ENCODE measurements around the gene FARS2.

DNA sequence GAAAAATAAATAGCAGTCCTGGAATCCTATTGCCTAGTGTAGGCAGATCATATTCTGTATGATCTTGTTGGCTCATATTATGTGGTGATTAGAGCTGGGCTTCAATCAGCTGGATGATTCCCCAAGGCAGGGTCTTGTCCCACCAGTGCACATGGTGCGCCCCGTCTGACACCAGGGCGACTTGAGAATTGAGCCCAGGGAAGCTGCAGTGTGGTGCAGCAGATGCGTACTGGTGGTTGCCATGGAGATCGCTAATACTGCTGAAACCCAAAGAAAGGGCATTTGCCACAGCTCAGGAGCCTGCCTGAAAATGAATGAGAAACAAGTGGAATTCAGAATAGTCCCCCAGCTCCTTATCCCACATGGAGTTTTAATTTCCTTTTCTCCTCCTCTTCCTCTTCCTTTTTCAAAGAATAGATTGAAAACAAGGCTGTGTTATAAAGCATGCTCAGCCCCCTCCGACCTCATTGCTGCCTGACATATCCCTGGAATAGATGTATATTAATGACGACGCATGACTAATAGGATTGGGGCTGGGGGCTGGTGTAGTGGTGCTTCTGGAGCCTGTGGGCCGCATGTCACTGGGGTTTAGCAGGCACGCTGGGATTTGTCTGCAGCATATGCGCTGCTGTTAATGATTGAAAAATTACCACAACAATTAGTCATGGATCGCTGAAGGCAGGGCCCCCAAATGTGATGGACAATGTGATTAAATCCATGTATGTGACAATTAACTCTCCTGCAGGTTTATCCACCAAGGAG lies 210.5 kb downstream of the FARS2 start:
- TF ChIP-seq CTCF (IDR thresholded peaks at IDR 0.05) (no peak), POLR2A (IDR thresholded peaks at IDR 0.05; ENCODE audit: low read depth) (no peak), EP300 (IDR thresholded peaks at IDR 0.05) (no peak), POLR2AphosphoS5 (IDR thresholded peaks at IDR 0.05) (no peak)
